Lower lobe of right lung (tissue), 2 donors: ENCODE data around the gene CYS1. TPM values are rescaled to one million over a fixed set of nuclear protein-coding genes. Genes with fewer than 3 reads are reported as not detected.
A peak's percentile ranks its signal among the peaks of the same experiment; 100 is the strongest.
"Not testable (repeated sequence)": the region's sequence is repeated elsewhere in the genome, so short reads cannot be mapped to it uniquely, and the experiment has no call there.

Experiments used
- ATAC-seq, 2 donors: fragments of 200-7000 bp; cut with Tn5 transposase; one replicate each; pipeline ENCODE4 v1.9.1; 2020 to 2022; ENCODE audit warnings: mild to moderate bottlenecking in 2 of 2, moderate library complexity in 2 of 2
- DNase-seq: peaks from one replicate; pipeline ENCODE4 v3.0.0-alpha.2; 2020
- H3K27ac ChIP-seq: fragments of 200-600 bp; one replicate; pipeline ENCODE4 v1.8.0; 2022
- H3K27me3 ChIP-seq: fragments of 200-600 bp; one replicate; pipeline ENCODE4 v1.8.0; 2022; ENCODE audit warnings: low read depth
- H3K36me3 ChIP-seq: fragments of 200-600 bp; one replicate; pipeline ENCODE4 v1.8.0; 2022; ENCODE audit warnings: mild to moderate bottlenecking
- H3K4me1 ChIP-seq: fragments of 200-600 bp; one replicate; pipeline ENCODE4 v1.8.0; 2022
- H3K4me3 ChIP-seq: fragments of 200-600 bp; one replicate; pipeline ENCODE4 v1.8.0; 2022; ENCODE audit warnings: mild to moderate bottlenecking
- H3K9me3 ChIP-seq: fragments of 200-600 bp; one replicate; pipeline ENCODE4 v1.8.0; 2022
- CTCF ChIP-seq: fragments of 200-600 bp; IDR thresholded peaks from one replicate; pipeline ENCODE4 v1.8.0; 2022; ENCODE audit warnings: antibody characterized with exemption, mild to moderate bottlenecking
- intact Hi-C: fragments of 100-400 bp; cut with DNase I; formaldehyde crosslinking; loops from one replicate; pipeline ENCODE4 v1.11.0; 2022
- total RNA-seq: library from RNA; stranded (reverse); fragmentation: NEBNext Ultra II Directional; extraction: Animal tissue kit (Norgen Biotek cat#: 25700); gene quantifications from one replicate; pipeline ENCODE4 v1.2.1, GENCODE V29; 2021
- donor health status: DM: no; HTN: yes; CAD: no; lungs with severe emphysema.

Gene CYS1
- total RNA-seq, 1 donor from 2014 or later, result 2.6 TPM

DNA sequence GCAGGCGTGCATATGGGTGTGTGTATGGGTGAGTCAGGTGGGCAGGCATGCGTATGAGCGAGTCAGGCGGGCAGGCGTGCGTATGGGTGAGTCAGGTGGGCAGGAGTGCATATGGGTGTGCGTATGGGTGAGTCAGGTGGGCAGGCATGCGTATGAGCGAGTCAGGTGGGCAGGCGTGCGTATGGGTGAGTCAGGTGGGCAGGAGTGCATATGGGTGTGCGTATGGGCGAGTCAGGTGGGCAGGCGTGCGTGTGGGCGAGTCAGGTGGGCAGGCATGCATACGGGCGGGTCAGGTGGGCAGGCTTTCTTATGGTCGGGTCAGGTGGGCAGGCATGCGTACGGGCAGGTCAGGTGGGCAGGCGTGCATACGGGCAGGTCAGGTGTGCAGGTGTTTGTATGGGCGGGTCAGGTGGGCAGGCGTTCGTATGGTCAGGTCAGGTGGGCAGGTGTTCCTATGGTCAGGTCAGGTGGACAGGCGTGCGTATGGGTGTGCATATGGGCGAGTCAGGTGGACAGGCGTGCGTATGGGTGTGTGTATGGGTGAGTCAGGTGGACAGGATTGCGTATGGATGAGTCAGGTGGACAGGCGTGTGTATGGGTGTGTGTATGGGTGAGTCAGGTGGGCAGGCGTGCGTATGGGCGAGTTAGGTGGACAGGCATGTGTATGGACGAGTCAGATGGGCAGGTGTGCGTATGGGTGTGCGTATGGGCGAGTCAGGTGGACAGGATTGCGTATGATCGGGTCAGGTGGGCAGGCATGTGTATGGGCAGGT, 65.6 kb downstream of the CYS1 start:
- Histone ChIP-seq H3K9me3 (no peaks in the 10 kb centered on the region), H3K4me1 (peaks cover 23% of the 10 kb centered on the region), H3K27ac (no peak overlapping the region), H3K4me3 (no peak overlapping the region), H3K27me3 (no peaks in the 10 kb centered on the region), H3K36me3 (no peaks in the 10 kb centered on the region)
- ATAC-seq (no peak), DNase-seq (peak; percentile 36)
- no peak for TF ChIP-seq CTCF
- intact Hi-C loops, result no loop called here

DNA sequence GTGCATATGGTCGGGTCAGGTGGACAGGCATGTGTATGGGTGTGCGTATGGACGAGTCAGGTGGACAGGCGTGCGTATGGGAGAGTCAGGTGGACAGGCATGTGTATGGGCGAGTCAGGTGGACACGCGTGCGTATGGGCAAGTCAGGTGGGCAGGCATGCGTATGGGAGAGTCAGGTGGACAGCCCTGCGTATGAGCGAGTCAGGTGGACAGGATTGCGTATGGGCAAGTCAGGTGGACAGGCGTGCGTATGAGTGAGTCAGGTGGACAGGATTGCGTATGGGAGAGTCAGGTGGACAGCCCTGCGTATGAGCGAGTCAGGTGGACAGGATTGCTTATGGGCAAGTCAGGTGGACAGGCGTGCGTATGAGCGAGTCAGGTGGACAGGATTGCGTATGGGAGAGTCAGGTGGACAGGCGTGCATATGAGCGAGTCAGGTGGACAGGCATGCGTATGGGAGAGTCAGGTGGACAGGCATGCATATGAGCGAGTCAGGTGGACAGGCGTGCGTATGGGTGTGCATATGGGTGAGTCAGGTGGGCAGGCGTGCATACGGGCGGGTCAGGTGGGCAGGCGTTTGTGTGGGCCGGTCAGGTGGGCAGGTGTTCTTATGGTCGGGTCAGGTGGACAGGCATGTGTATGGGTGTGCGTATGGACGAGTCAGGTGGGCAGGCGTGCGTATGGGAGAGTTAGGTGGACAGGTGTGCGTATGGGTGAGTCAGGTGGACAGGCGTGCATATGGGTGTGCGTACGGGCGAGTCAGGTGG, 66.4 kb downstream of the CYS1 start:
- peak; percentile 42 for DNase-seq

GRCh38 chr2:10012963-10013461, 67.2 kb downstream of the CYS1 start:
- DNase-seq (peak; percentile 45), ATAC-seq (peak in 1 of 2 donors; percentile 14)
- TF ChIP-seq CTCF, result no peak
- no peaks in the 10 kb centered on the region for H3K27me3 ChIP-seq
- peaks cover 16% of the 10 kb centered on the region for H3K4me1 ChIP-seq
- H3K9me3 ChIP-seq, result no peaks in the 10 kb centered on the region
- intact Hi-C loops, result no loop called here
- no peak overlapping the region for H3K27ac ChIP-seq
- H3K4me3 ChIP-seq, result no peak overlapping the region
- H3K36me3 ChIP-seq, result no peaks in the 10 kb centered on the region

More for the DNA sequence above, 66.4 kb downstream of the CYS1 start:
- H3K4me1 ChIP-seq, result peaks cover 23% of the 10 kb centered on the region
- intact Hi-C loops, H3K36me3 ChIP-seq, H3K27me3 ChIP-seq, H3K4me3 ChIP-seq, ATAC-seq, H3K27ac ChIP-seq, H3K9me3 ChIP-seq: not testable (repeated sequence)

DNA sequence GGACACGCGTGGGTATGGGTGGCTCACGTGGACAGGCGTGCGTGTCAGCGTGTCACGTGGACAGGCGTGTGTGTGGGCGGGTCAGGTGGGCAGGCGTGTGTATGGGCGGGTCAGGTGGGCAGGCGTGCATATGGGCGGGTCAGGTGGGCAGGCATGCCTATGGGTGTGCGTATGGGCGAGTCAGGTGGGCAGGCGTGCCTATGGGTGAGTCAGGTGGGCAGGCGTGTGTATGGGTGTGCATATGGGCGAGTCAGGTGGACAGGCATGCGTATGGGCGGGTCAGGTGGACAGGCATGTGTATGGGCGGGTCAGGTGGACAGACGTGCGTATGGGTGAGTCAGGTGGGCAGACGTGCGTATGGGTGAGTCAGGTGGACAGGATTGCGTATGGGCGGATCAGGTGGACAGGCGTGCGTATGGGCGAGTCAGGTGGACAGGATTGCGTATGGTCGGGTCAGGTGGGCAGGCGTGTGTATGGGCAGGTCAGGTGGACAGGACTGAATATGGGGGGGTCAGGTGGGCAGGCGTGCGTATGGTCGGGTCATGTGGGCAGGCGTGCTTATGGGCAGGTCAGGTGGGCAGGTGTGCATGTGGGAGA, 67.7 kb downstream of the CYS1 start:
- H3K4me1 ChIP-seq, result peaks cover 19% of the 10 kb centered on the region
- H3K9me3 ChIP-seq, intact Hi-C loops, H3K4me3 ChIP-seq, H3K27me3 ChIP-seq, H3K36me3 ChIP-seq, H3K27ac ChIP-seq, ATAC-seq: not testable (repeated sequence)
- DNase-seq, result peak; percentile 14

GRCh38 chr2:10011606-10012325, 68.4 kb downstream of the CYS1 start:
- H3K27ac ChIP-seq, DNase-seq: not testable (repeated sequence)

GRCh38 chr2:10010861-10011605, 69.2 kb downstream of the CYS1 start:
- ATAC-seq, H3K27me3 ChIP-seq, H3K36me3 ChIP-seq, intact Hi-C loops, H3K9me3 ChIP-seq, H3K4me3 ChIP-seq, H3K27ac ChIP-seq: not testable (repeated sequence)
- DNase-seq, result peak; percentile 47
- H3K4me1 ChIP-seq, result peaks cover 29% of the 10 kb centered on the region

More at GRCh38 chr2:10011606-10012325, 68.4 kb downstream of the CYS1 start:
- H3K36me3 ChIP-seq, H3K9me3 ChIP-seq, H3K27me3 ChIP-seq, H3K4me3 ChIP-seq, intact Hi-C loops, ATAC-seq: not testable (repeated sequence)
- H3K4me1 ChIP-seq, result peaks cover 25% of the 10 kb centered on the region
